GM19239 (cell line): ENCODE data around the gene IFFO2.
A peak's percentile ranks its signal among the peaks of the same experiment; 100 is the strongest.
"Not testable (repeated sequence)": the region's sequence is repeated elsewhere in the genome, so short reads cannot be mapped to it uniquely, and the experiment has no call there.

Source experiments
- DNase-seq: peaks from one replicate; pipeline ENCODE4 v3.0.0; 2011; ENCODE audit warnings: low spot score; ENCODE audit not compliant: insufficient read length
- FAIRE-seq: peaks from 2 replicates; lab custom pipeline; 2011; peaks lifted over from hg19 to GRCh38; lab: Jason Lieb, UNC

The IFFO2 gene

GRCh38 chr1:18881642-18882431, 74.6 kb downstream of the IFFO2 start:
- no peak for DNase-seq
- no peak for FAIRE-seq

GRCh38 chr1:18881164-18881563, 75.3 kb downstream of the IFFO2 start:
- FAIRE-seq (no peak), DNase-seq (no peak)

DNA sequence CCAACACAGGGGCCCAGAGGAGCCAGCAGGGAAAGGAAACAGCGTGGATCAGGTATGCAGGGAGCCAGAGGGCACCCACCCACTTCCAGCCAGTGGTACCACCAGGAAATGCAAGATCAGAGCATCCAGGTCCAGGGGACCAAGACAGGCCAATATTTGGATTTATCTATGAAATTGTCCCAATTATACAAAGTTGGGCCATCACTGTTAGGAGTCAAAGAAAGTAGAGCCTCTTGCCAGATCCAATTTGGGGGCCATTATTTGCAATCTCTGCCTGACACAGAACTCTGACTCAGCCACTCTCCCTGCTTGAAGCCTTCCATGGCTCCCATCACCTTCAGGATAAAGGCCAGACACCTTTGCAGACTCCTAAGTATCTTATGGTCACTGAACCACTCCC, 75.9 kb downstream of the IFFO2 start:
- DNase-seq, result no peak
- FAIRE-seq, result no peak

DNA sequence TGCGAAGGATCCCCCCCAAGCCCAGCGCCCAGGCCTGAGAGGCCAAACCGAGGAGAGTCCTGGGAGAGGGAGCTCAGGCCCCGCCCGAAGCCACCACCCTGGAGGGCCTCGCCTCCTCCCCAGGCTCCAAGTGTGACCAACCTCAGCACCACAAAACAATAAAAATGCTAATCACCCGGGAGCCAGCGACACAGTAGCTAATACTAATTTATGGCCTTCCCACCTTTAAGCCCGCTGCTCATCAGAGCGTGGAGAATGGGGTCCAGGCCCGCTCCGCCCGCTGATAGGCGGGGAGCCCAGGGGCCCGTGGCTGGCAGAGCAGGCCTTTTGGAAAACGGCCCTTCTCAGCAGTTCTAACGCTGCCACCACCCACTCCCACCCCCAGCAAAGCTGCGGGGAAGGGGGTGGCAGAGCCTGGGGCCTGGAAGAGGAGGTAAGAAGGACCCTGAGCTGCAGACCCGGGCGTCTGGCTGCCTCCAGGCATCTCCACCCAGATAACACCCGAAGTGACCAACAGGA, 76.6 kb downstream of the IFFO2 start:
- DNase-seq, result no peak
- FAIRE-seq, result no peak

- DNase-seq (no peak), FAIRE-seq (no peak)
Measured at GRCh38 chr1:18879215-18879790, 77.2 kb downstream of the IFFO2 start.

GRCh38 chr1:18878538-18879214, 77.8 kb downstream of the IFFO2 start:
- no peak for DNase-seq
- FAIRE-seq, result no peak

- DNase-seq (no peak), FAIRE-seq (no peak)
Measured at GRCh38 chr1:18877282-18877681, 79.2 kb downstream of the IFFO2 start.

- FAIRE-seq, result no peak
- DNase-seq, result no peak
Measured at GRCh38 chr1:18876210-18876609, 80.3 kb downstream of the IFFO2 start.

GRCh38 chr1:18875796-18876128, 80.7 kb downstream of the IFFO2 start:
- no peak for FAIRE-seq
- no peak for DNase-seq

DNA sequence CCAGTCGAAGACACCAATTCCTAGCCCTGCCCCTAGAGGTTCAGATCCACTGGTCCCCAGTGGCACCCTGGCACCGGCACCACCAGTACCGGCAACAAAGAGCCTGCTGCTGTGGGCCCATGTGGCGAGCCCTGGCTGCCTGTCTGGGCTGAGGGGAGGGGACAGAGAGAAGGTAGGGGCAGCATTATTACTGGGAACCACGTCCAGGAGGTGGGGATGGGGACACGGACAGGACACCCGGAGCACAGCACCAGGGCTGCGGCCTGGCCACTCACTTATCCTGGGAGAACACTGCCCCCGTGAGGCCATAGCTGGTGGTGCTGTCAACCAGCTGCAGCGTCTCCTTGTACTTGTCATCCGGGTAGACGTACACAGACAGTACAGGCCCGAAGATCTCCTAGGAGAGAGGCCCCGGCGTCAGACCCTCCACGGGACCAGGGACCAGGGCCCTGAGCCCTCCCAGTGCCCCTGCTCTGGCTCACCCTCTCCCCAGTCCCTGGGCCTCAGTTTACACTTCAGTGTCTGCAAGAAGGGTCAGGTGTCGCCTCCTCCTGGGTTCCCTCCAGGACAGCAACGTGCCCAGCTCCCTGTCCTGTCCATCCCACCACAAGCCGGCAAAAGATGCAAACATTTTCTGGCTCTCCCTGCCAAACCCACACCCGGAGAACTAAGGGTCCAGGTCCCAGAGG, 81.2 kb downstream of the IFFO2 start:
- DNase-seq (peak; percentile 87), FAIRE-seq (peak; percentile 65)

- DNase-seq, result no peak
- FAIRE-seq, result no peak
Measured at GRCh38 chr1:18874600-18874999, 81.9 kb downstream of the IFFO2 start.

DNA sequence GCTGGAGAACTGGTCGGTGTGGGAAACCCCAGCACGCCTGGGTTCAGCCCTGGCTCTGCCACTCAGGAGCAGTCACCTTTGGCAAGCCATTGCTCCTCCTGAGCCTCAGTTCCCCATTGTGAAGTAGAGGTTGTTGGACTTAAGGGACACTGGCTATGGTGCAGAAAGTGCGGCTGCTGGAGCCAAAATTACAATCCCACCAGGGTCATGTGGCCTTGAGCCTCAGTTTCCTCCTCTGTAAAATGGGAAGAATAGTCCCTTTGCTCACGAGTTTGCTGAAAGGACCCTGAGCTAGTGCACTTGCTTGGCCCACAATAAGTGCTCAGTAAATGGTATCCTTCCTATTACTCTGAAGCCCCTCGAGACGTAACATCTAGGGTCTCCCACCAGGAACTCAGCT, 82.4 kb downstream of the IFFO2 start:
- DNase-seq, result no peak
- FAIRE-seq, result no peak

- FAIRE-seq (no peak), DNase-seq (no peak)
Measured at GRCh38 chr1:18872071-18872611, 84.3 kb downstream of the IFFO2 start.

DNA sequence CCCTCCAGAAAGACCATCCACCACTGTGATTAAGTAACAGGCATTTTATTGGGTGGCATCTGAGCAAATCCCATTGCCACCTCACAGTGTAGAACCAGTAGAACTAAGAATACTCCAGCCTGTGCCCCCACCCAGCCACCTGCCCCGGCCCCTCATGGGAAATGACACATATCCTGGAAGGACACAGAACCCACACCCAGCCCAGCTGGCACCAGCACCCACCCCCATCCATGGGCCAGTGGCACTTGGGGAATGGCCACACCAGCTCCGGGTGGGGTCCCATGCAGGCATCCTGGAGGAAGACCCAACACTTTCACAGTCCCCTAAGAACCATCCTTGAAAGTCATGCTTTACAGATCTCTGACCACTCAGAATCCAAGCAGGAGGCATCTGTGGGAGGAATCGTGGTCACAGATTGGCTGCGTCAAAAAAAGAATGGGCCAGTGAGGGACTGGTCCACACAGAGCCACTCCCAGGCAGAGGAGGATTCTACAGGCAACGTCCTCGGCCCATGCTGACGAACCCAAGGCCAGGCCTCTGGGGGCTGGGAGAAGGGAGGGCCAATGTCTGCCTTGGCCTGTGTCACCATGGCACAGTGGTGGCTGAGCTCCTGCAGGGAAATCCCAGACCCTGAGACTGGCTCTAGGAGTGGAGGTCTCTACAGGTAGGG, 84.9 kb downstream of the IFFO2 start:
- DNase-seq (no peak), FAIRE-seq (no peak)

GRCh38 chr1:18870957-18871356, 85.5 kb downstream of the IFFO2 start:
- no peak for DNase-seq
- FAIRE-seq, result no peak

DNA sequence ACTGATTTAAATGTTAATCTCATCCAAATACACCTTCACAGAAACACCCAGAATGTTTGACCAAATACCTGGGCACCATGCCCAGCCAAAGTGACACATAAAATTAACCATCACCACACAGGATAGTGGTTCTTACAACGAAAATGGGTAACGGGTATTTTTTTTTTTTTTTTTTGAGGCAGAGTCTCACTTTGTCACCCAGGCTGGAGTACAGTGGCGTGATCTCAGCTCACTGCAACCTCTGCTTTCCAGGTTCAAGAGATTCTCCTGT, 85.9 kb downstream of the IFFO2 start:
- FAIRE-seq, result not testable (repeated sequence)

DNA sequence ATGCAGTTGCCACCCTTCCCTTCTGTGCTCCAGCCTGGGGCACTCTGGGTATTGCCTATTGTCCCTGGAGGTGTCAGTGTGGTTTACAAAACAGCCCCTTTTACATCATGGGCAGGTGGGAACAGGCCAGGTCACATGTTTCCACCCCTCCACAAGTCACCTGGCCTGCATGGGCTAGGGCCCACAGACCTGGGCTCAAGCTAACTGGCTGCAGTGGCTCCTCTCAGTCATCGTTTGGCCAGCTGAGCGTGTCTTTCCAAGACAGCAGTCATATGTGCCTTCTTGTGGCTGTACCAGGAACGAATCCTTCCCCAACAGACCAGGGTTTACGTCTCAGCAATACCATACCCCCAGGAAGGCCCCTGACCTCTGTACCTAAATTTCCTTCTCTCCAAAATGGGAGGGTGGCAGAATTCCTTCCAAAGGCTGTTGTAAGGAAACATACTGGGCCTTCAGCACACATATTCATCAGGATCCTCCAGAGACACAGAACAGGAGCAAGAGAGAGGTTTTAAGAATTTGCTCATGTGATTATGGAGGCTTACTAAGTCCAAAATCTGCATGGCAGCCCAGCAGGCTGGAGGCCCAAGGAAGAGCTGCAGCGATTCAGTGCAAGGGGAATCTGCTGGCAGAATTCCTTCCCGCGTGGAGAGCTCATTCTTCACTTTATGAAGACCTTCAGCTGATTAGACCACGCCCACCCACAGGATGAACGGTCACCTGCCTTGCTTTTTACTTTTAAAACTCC, 86.5 kb downstream of the IFFO2 start:
- no peak for FAIRE-seq
- DNase-seq, result no peak

More for the DNA sequence above, 85.9 kb downstream of the IFFO2 start:
- DNase-seq, result not testable (repeated sequence)

- DNase-seq (no peak), FAIRE-seq (no peak)
Measured at GRCh38 chr1:18868801-18869424, 87.6 kb downstream of the IFFO2 start.

GRCh38 chr1:18868354-18868753, 88.1 kb downstream of the IFFO2 start:
- DNase-seq (no peak), FAIRE-seq (no peak)
